ENCODE data around the gene PIGZ.

The PIGZ gene

DNA sequence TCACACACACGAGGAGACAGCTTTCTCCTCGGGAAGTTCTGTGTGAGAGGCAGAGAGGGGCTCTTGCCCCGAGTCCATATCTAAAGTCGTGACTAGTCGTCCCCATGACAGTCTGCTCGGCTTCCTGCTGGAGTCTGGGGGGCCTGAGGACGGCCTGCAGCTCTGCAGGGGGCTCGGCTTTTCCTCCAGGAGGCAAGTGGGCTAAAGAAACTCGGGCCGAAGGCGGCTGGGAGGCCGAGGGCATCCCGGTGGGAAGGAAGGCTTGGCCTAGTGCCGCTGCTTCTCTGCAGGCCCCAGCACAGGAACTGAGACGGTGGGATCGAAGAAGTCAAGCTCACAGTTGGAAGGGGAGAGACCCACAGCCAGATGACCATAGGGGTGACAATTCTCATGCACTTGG, 25.4 kb upstream of the PIGZ start:
- TF ChIP-seq, protein P1, sequence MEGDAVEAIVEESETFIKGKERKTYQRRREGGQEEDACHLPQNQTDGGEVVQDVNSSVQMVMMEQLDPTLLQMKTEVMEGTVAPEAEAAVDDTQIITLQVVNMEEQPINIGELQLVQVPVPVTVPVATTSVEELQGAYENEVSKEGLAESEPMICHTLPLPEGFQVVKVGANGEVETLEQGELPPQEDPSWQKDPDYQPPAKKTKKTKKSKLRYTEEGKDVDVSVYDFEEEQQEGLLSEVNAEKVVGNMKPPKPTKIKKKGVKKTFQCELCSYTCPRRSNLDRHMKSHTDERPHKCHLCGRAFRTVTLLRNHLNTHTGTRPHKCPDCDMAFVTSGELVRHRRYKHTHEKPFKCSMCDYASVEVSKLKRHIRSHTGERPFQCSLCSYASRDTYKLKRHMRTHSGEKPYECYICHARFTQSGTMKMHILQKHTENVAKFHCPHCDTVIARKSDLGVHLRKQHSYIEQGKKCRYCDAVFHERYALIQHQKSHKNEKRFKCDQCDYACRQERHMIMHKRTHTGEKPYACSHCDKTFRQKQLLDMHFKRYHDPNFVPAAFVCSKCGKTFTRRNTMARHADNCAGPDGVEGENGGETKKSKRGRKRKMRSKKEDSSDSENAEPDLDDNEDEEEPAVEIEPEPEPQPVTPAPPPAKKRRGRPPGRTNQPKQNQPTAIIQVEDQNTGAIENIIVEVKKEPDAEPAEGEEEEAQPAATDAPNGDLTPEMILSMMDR (IDR thresholded peaks at IDR 0.05; ENCODE audit: low read depth, low read length), result no peak
- DNase-seq (ENCODE audit: extremely low read depth, low read depth), result no peak

DNA sequence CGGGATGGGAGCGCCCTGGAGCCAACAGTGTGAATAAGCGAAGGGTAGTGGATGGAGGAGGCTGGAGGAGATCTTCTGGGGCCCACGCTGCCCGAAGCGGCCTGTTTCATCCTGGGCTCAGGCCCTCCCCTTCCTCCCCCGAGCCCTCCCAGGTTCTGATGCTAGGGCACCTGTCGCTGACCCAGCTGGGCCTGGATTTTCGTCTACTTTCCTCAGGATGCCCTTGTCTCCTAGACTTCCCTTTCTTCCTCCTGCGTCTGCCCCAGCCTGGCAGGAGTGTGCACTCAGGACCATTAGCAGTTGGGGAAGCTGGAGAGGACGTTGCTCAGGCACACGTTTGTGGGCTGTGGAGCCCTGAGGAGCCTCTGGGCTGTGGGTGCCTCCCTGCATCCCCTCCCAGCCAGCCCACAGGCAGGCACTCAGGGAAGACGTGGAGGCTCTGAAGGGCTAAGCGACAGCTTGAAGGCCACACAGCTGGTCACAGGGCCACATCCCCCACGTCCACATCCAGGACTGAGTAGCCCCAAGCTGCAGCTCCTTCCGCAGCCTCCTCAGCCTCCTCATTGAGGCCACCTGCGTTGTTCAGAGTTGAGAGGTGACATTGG, 23.9 kb upstream of the PIGZ start:
- no peak for DNase-seq (ENCODE audit: extremely low read depth, low read depth)
- TF ChIP-seq, protein P1 (IDR thresholded peaks at IDR 0.05; ENCODE audit: low read depth, low read length), result no peak

DNA sequence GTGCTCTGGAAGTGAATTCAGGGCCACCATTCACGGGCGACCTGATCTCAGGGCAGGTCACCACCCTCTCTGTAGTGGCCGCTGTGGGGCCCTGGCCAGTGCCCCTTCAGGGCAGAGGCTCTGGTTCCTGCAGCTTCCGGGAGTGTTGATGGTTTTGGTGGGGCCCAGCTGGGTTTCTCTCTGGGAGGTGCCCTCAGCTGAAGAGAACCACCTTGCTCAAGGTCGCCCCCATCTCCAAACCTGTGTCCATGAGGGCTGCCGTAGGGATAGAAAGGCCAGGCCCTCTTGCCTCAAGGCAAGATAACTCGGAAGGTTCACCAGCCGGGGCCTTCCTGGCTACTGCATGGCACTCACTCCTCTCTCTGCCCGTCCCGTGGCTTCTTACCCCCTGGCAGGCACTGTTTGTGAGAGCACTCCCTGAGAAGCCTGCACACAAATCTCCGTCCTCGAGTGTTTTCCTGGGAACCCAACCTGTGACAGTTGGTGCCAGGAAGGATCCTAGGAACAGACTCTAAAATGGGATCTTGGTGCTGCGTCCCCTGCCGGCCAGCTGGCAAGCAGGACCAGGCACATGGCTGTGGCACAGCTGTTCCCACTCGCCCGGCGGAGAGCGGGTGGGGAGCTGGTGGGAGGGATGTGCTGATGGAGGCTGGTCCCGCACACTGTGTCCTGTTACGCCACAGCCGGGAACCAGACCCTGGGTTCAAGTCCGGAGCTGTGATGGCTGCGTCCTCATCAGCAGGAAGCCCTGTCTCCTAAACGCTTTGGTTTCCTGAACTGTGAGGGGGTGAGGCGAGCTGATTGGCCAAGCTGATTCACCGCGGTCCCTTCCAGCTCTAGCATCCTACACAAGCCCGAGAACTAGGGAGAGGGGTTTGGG, 23.2 kb upstream of the PIGZ start:
- DNase-seq (ENCODE audit: extremely low read depth, low read depth), result no peak
- TF ChIP-seq, protein P1 (IDR thresholded peaks at IDR 0.05; ENCODE audit: low read depth, low read length), result no peak; the same call in 1 of the 2 replicates

DNA sequence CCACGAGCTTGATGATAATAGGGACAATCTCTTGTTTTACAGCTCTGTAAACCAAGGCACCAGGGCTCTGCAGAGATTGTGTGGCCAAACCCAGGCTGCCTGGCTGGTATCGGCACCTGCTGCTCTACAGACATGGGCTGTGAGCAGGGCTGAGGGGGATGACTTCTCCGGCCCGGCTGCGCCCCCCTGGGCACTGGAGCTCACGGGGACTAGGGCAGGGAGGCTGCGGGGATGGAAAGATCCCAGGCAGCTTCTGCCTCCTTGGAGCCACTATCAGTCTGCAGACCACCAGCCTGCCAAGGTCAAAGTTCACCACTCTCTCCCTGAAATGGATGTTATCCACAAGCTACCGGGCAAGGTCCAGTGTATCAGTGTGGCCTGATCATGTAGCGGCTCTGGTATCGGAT, 22.0 kb upstream of the PIGZ start:
- no peak for DNase-seq (ENCODE audit: extremely low read depth, low read depth)
- TF ChIP-seq, protein P1 (IDR thresholded peaks at IDR 0.05; ENCODE audit: low read depth, low read length), result no peak

DNA sequence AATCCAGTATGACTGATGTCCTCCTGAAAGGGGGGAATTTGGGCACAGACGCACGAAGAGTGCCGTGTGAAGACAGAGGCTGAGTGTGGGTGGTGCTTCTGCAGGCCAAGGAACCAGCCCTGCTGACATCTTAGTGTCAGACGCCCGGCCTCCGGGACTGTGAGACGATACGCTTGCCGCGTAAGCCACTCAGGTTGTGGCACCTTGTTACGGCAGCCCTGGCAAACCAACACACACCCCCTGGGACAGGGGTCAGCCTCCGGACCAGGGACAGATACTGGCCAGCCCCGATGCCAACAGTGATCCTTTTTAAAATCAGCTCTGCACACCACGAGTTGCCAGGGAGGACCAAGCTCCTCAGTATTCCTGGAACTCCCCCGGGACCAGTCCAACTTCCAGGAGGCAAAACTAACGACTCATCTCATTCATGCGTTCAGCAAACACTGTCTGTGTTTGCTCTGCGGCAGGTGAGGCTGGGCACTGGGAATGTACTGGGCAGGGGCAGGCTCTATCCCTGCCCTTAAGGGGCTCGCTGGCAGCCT, 21.2 kb upstream of the PIGZ start:
- TF ChIP-seq, protein P1 (IDR thresholded peaks at IDR 0.05; ENCODE audit: low read depth, low read length), result no peak
- DNase-seq (ENCODE audit: extremely low read depth, low read depth), result no peak

DNA sequence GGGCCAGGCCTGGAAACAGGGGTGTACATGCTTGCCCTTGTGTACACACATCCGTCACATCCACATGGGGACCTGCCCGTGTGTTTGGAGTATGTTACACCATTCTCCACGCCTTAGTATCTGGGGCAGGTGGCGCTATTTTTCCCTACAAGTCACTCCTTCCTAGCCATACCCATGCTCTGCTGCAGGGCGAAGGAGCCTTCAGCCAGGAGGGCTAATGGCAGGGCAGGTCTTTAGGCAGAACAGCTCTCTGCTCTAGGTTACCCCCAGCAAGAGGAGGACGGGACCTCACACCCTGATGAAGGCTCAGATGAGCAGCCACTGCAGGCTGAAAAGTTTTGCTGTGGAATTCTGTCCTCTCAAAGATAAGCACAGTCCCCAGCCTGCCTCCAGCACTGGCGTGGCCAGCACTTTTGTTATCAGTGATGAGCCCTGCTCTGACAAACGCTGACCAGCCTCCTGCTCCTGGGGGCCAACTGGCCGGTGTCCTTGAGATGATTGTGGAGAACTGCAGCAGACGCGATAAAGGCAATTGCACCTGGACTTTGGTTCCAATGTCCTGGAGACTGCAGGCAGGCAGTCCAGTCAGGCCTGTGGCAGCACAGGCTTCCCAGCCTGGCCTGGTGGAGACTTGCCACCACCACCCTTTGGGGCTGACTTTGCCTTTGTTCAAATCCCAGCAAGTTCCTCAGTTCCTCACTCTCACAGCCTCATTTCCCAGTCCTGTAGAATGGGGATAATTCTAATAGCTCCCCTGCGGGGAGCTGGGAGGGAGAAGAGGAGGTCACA, 19.8 kb upstream of the PIGZ start:
- TF ChIP-seq, protein P1 (IDR thresholded peaks at IDR 0.05; ENCODE audit: low read depth, low read length), result no peak; the same call in 1 of the 2 replicates

More for the DNA sequence above, 19.8 kb upstream of the PIGZ start:
- DNase-seq (ENCODE audit: extremely low read depth, low read depth), result no peak

Data from AG09319 (cell line).